Keratinocyte (primary cell): ENCODE data around the gene CLN6. TPM values are rescaled to one million over a fixed set of nuclear protein-coding genes. Genes with fewer than 3 reads are reported as not detected.
A peak's percentile ranks its signal among the peaks of the same experiment; 100 is the strongest.

Experiments used
- DNase-seq: peaks from one replicate; pipeline ENCODE4 v3.0.0-alpha.2; 2011; ENCODE audit warnings: low read depth, missing footprints, low spot score
- FAIRE-seq: peaks from 2 replicates; lab custom pipeline; 2011; peaks lifted over from hg19 to GRCh38; lab: Jason Lieb, UNC
- H2AFZ ChIP-seq: 2 replicates; pipeline ENCODE4 v1.6.0; 2012; ENCODE audit warnings: low read length, control low read depth, inconsistent platforms; ENCODE audit not compliant: control insufficient read depth
- H3K27ac ChIP-seq: 2 replicates; pipeline ENCODE4 v1.5.1; 2011; ENCODE audit warnings: low read length; ENCODE audit not compliant: control insufficient read depth, insufficient read depth
- H3K27me3 ChIP-seq: 3 replicates; pipeline ENCODE4 v1.6.0; 2011; ENCODE audit warnings: low read length; ENCODE audit not compliant: control insufficient read depth, insufficient read depth; ENCODE audit errors: extremely low read depth
- H3K36me3 ChIP-seq, 2 experiments: 2 replicates in 1 of 2; 3 replicates in 1 of 2; pipeline ENCODE4 v1.5.1; 2011; ENCODE audit warnings: low read length in 2 of 2, mild to moderate bottlenecking in 1 of 2; ENCODE audit not compliant: control insufficient read depth in 2 of 2, insufficient read depth in 2 of 2; ENCODE audit errors: extremely low read depth in 1 of 2
- H3K4me1 ChIP-seq: 3 replicates; pipeline ENCODE4 v1.5.1; 2011; ENCODE audit warnings: low read length; ENCODE audit not compliant: control insufficient read depth, insufficient read depth; ENCODE audit errors: extremely low read depth
- H3K4me2 ChIP-seq: 3 replicates; pipeline ENCODE4 v1.6.0; 2011; ENCODE audit warnings: low read depth, low read length; ENCODE audit not compliant: control insufficient read depth, insufficient read depth; ENCODE audit errors: extremely low read depth
- H3K4me3 ChIP-seq, 3 experiments: fragments of 200-600 bp in 1 of 3; sonication (generic) in 1 of 3; 2 replicates in 2 of 3; 3 replicates in 1 of 3; pipeline ENCODE4 v1.5.1; 2011 to 2016; ENCODE audit warnings: low read length in 3 of 3, mild to moderate bottlenecking in 3 of 3, control low read depth in 2 of 3, inconsistent platforms in 1 of 3, low read depth in 1 of 3, mixed read lengths in 1 of 3, mixed run types in 1 of 3, moderate library complexity in 1 of 3; ENCODE audit not compliant: control insufficient read depth in 2 of 3, insufficient read depth in 2 of 3; ENCODE audit errors: extremely low read depth in 1 of 3
- H3K79me2 ChIP-seq: 2 replicates; pipeline ENCODE4 v1.6.0; 2012; ENCODE audit warnings: low read length; ENCODE audit not compliant: control insufficient read depth, insufficient read depth
- H3K9ac ChIP-seq: 3 replicates; pipeline ENCODE4 v1.6.0; 2011; ENCODE audit warnings: low read length; ENCODE audit not compliant: control insufficient read depth, insufficient read depth; ENCODE audit errors: extremely low read depth
- H3K9me1 ChIP-seq: 3 replicates; pipeline ENCODE4 v1.6.0; 2011; ENCODE audit warnings: low read length; ENCODE audit not compliant: control insufficient read depth, insufficient read depth; ENCODE audit errors: extremely low read depth
- H3K9me3 ChIP-seq: 2 replicates; pipeline ENCODE4 v1.5.1; 2012; ENCODE audit warnings: low read depth, low read length; ENCODE audit not compliant: control insufficient read depth
- H4K20me1 ChIP-seq: 3 replicates; pipeline ENCODE4 v1.6.0; 2011; ENCODE audit warnings: low read length; ENCODE audit not compliant: control insufficient read depth, insufficient read depth; ENCODE audit errors: extremely low read depth
- CTCF ChIP-seq, 3 experiments: IDR thresholded peaks in 1 of 3; conservative IDR thresholded peaks in 1 of 3; optimal IDR thresholded peaks in 1 of 3; 2 replicates in 2 of 3; 3 replicates in 1 of 3; pipeline versions ENCODE3 to v1.5.1; 2011; ENCODE audit warnings: low read length in 3 of 3, mild to moderate bottlenecking in 3 of 3, moderate library complexity in 2 of 3, control low read depth in 1 of 3, inconsistent platforms in 1 of 3; ENCODE audit not compliant: insufficient read depth in 2 of 3; ENCODE audit errors: extremely low read depth in 1 of 3
- EZH2 ChIP-seq: IDR thresholded peaks from one replicate; pipeline ENCODE4 v1.6.1; 2012; ENCODE audit warnings: inconsistent platforms, mild to moderate bottlenecking, low read length, moderate library complexity
- dilution Hi-C: fragments of 300-500 bp; cut with MboI; formaldehyde crosslinking; loops from one replicate; pipeline ENCODE4 v1.7.0; 2020; ENCODE audit warnings: low sequenced_read_pairs; ENCODE audit not compliant: extremely low pct_ligation_motif_present
- polyA plus RNA-seq, 5 experiments: library from polyadenylated mRNA; depleted of rRNA in 3 of 5; stranded (reverse) in 3 of 5; stranded (forward) in 1 of 5; unstranded in 1 of 5; fragments of >200 nt; gene quantifications; 1 replicate in 1 of 5; 2 replicates in 3 of 5; 3 replicates in 1 of 5; pipeline versions ENCODE4 v1.2.1 to v1.2.3, GENCODE V29; 2011 to 2012; ENCODE audit warnings: missing spikeins in 2 of 5, low read depth in 1 of 5, low replicate concordance in 1 of 5

The CLN6 gene
- polyA plus RNA-seq, 1 donor (not counting 4 experiments of a cell fraction or from before 2014, with no cell fraction given), result 26.7 TPM

- H3K4me3 ChIP-seq, result no peak overlapping the region
- DNase-seq (no peak), FAIRE-seq (no peak)
- dilution Hi-C loops, result no loop called here
- H2AFZ ChIP-seq, result no peak overlapping the region
- no peaks in the 10 kb centered on the region for H3K9me1 ChIP-seq
- H3K36me3 ChIP-seq, result peaks cover 0 to 3% of the 10 kb centered on the region in 2 experiments
- peak overlapping the region; percentile 15 for H3K27ac ChIP-seq
- no peaks in the 10 kb centered on the region for H3K27me3 ChIP-seq
- H3K9me3 ChIP-seq, result no peaks in the 10 kb centered on the region
- H3K79me2 ChIP-seq, result no peaks in the 10 kb centered on the region
- H3K4me1 ChIP-seq, result peaks cover 24% of the 10 kb centered on the region
- TF ChIP-seq CTCF (optimal IDR thresholded peaks at IDR 0.05 in 1 of 3, IDR thresholded peaks at IDR 0.05 in 1 of 3, conservative IDR thresholded peaks at IDR 0.05 in 1 of 3; ENCODE audit: extremely low read depth in 1 of 3, insufficient read depth in 2 of 3, low read length in 3 of 3) (no peak), EZH2 (no peak)
- H3K4me2 ChIP-seq, result no peak overlapping the region
- H4K20me1 ChIP-seq, result no peaks in the 10 kb centered on the region
- H3K9ac ChIP-seq, result no peak overlapping the region
These were observed 20.3 kb downstream of the CLN6 start for GRCh38 chr15:68209272-68209671.

GRCh38 chr15:68208636-68209240 lies 20.8 kb downstream of the CLN6 start:
- H3K79me2 ChIP-seq, result no peaks in the 10 kb centered on the region
- no peak overlapping the region for H3K27ac ChIP-seq
- H2AFZ ChIP-seq, result no peak overlapping the region
- no peak for FAIRE-seq
- no peaks in the 10 kb centered on the region for H3K27me3 ChIP-seq
- no peaks in the 10 kb centered on the region for H4K20me1 ChIP-seq
- H3K4me1 ChIP-seq, result peaks cover 24% of the 10 kb centered on the region
- H3K4me2 ChIP-seq, result no peak overlapping the region
- no peak for TF ChIP-seq CTCF (optimal IDR thresholded peaks at IDR 0.05 in 1 of 3, IDR thresholded peaks at IDR 0.05 in 1 of 3, conservative IDR thresholded peaks at IDR 0.05 in 1 of 3; ENCODE audit: extremely low read depth in 1 of 3, insufficient read depth in 2 of 3, low read length in 3 of 3)
- TF ChIP-seq EZH2, result no peak
- dilution Hi-C loops, result no loop called here
- H3K4me3 ChIP-seq, result no peak overlapping the region
- H3K9ac ChIP-seq, result no peak overlapping the region
- H3K36me3 ChIP-seq, result peaks cover 0 to 3% of the 10 kb centered on the region in 2 experiments
- no peaks in the 10 kb centered on the region for H3K9me1 ChIP-seq
- DNase-seq, result no peak
- no peaks in the 10 kb centered on the region for H3K9me3 ChIP-seq
